GM18499 (cell line): ENCODE measurements around the gene NCCRP1.

Experiments
- ATAC-seq: cut with Tn5 transposase; IDR thresholded peaks from one replicate; pipeline ENCODE4 v1.9.1; 2021; ENCODE audit warnings: moderate number of reproducible peaks; ENCODE audit not compliant: insufficient read depth, unreplicated experiment

Gene NCCRP1

GRCh38 chr19:39178296-39179006 lies 18.3 kb upstream of the NCCRP1 start:
- ATAC-seq, result no peak

GRCh38 chr19:39179754-39180153 lies 17.0 kb upstream of the NCCRP1 start:
- no peak for ATAC-seq

GRCh38 chr19:39180749-39181148 lies 16.0 kb upstream of the NCCRP1 start:
- ATAC-seq, result no peak

- ATAC-seq, result no peak
Observed at GRCh38 chr19:39181500-39182173, 15.1 kb upstream of the NCCRP1 start.

- ATAC-seq, result no peak
Observed at GRCh38 chr19:39182174-39182505, 14.6 kb upstream of the NCCRP1 start.

- ATAC-seq, result no peak
Observed at GRCh38 chr19:39183104-39183503, 13.7 kb upstream of the NCCRP1 start.

GRCh38 chr19:39186391-39186790 lies 10.4 kb upstream of the NCCRP1 start:
- ATAC-seq, result no peak

- ATAC-seq, result no peak
Observed at GRCh38 chr19:39187552-39187943, 9.2 kb upstream of the NCCRP1 start.

GRCh38 chr19:39188960-39189359 lies 7.8 kb upstream of the NCCRP1 start:
- ATAC-seq, result no peak

- ATAC-seq, result no peak
Observed at GRCh38 chr19:39190768-39191167, 6.0 kb upstream of the NCCRP1 start.

- no peak for ATAC-seq
Observed at GRCh38 chr19:39192846-39193245, 3.9 kb upstream of the NCCRP1 start.

GRCh38 chr19:39193803-39194202 lies 3.0 kb upstream of the NCCRP1 start:
- ATAC-seq, result no peak

- no peak for ATAC-seq
Observed at GRCh38 chr19:39194832-39195542, 1.8 kb upstream of the NCCRP1 start.

GRCh38 chr19:39195755-39196154 lies 1.0 kb upstream of the NCCRP1 start:
- no peak for ATAC-seq

- ATAC-seq, result no peak
Observed at GRCh38 chr19:39196320-39196719, 444 bp upstream of the NCCRP1 start.

GRCh38 chr19:39197808-39198207 lies 1.0 kb downstream of the NCCRP1 start:
- ATAC-seq, result no peak

GRCh38 chr19:39199025-39199424 lies 2.3 kb downstream of the NCCRP1 start:
- no peak for ATAC-seq

- no peak for ATAC-seq
Observed at GRCh38 chr19:39200066-39200802, 3.5 kb downstream of the NCCRP1 start.

- ATAC-seq, result no peak
Observed at GRCh38 chr19:39200803-39201115, 4.0 kb downstream of the NCCRP1 start.

- no peak for ATAC-seq
Observed at GRCh38 chr19:39202998-39203355, 6.2 kb downstream of the NCCRP1 start.
